WERI-Rb-1 (cell line): Measurements from ENCODE around the gene C1orf21.

Experiments
- DNase-seq: peaks from one replicate; pipeline ENCODE4 v3.0.0-alpha.2; 2020
- H3K27ac ChIP-seq: fragments of 250-450 bp; sonication (Bioruptor Pico); 2 replicates; pipeline ENCODE4 v1.5.1; 2020; ENCODE audit warnings: mild to moderate bottlenecking, moderate library complexity
- H3K27me3 ChIP-seq: fragments of 250-450 bp; sonication (Bioruptor Pico); 2 replicates; pipeline ENCODE4 v1.5.1; 2021; ENCODE audit warnings: mild to moderate bottlenecking, low read depth, moderate library complexity; ENCODE audit not compliant: insufficient read depth, severe bottlenecking
- H3K36me3 ChIP-seq: fragments of 250-450 bp; sonication (Bioruptor Pico); 2 replicates; pipeline ENCODE4 v1.5.1; 2020; ENCODE audit warnings: mild to moderate bottlenecking, moderate library complexity
- H3K4me3 ChIP-seq: 2 replicates; pipeline ENCODE4 v1.5.1; 2011; ENCODE audit warnings: low read depth, mild to moderate bottlenecking, control low read depth, low read length
- H3K9me3 ChIP-seq: fragments of 250-450 bp; sonication (Bioruptor Pico); 2 replicates; pipeline ENCODE4 v1.5.1; 2021; ENCODE audit warnings: mild to moderate bottlenecking, moderate library complexity; ENCODE audit not compliant: severe bottlenecking
- TF ChIP-seq, protein P1 (sequence below): IDR thresholded peaks from 2 replicates; pipeline ENCODE4 v1.5.1; 2011; ENCODE audit warnings: low read depth, mild to moderate bottlenecking, control low read depth, inconsistent platforms, low read length

The C1orf21 gene

DNA sequence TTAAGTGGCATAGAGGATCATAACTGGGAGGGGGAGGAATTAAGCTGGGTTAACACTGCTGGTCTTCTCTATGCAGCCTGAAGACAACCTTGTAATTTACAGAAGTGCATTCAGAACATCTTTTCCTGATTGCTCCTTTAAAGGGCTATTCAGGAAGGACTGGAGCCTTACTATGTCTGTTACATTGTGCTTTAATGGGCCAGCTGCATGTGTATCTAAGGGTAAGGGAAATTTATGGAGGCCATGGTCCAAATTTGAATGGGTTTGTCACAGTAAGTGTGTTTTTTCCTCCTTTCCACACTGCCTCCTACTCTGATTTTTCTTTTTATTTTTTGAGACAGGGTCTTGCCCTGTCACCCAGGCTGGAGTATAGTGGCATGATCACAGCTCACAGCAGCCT is 19.6 kb downstream of the C1orf21 start:
- no peaks in the 10 kb centered on the region for H3K36me3 ChIP-seq
- no peak overlapping the region for H3K4me3 ChIP-seq
- H3K27ac ChIP-seq = no peak overlapping the region
- DNase-seq = no peak
- H3K27me3 ChIP-seq = no peaks in the 10 kb centered on the region
- H3K9me3 ChIP-seq = no peaks in the 10 kb centered on the region
- TF ChIP-seq, protein P1, sequence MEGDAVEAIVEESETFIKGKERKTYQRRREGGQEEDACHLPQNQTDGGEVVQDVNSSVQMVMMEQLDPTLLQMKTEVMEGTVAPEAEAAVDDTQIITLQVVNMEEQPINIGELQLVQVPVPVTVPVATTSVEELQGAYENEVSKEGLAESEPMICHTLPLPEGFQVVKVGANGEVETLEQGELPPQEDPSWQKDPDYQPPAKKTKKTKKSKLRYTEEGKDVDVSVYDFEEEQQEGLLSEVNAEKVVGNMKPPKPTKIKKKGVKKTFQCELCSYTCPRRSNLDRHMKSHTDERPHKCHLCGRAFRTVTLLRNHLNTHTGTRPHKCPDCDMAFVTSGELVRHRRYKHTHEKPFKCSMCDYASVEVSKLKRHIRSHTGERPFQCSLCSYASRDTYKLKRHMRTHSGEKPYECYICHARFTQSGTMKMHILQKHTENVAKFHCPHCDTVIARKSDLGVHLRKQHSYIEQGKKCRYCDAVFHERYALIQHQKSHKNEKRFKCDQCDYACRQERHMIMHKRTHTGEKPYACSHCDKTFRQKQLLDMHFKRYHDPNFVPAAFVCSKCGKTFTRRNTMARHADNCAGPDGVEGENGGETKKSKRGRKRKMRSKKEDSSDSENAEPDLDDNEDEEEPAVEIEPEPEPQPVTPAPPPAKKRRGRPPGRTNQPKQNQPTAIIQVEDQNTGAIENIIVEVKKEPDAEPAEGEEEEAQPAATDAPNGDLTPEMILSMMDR = no peak

DNA sequence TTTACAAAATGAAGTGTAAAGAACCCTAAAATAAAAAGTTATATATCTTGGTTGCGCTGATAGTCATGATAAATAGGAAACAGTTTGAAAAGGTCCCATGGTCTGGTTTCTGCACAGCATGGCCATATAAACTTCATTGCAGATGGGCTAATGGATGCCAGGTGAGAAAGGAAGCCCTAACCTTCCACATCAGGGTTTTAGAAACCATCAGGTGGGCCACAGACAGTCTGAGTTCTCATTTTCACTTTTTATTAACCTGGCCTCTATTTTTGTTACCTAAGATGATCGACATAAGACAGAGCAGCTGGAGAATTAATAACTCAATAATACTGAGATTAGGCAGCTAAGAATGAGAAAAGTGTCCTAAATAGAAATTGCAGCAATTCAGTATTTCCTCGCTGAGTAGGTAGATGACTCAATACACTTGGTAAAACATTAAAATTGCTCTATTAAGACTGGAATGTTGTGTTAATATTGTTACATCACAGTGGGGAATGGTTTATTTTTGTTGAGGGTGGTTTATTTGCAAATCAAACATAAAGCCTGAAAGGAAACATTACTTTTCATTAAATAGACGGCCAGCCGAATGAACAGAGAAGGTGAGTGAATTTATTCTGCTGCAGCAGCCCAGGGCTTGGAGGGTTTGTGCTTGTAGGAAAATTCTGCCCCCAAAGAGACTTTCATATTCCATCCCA is 21.1 kb downstream of the C1orf21 start:
- no peak for DNase-seq
- H3K9me3 ChIP-seq = no peaks in the 10 kb centered on the region
- TF ChIP-seq, protein P1 = no peak

GRCh38 chr1:184408580-184408979 is 21.8 kb downstream of the C1orf21 start:
- DNase-seq = no peak
- TF ChIP-seq, protein P1 = no peak
- Histone ChIP-seq H3K27me3 (no peaks in the 10 kb centered on the region), H3K36me3 (no peaks in the 10 kb centered on the region), H3K9me3 (no peaks in the 10 kb centered on the region), H3K27ac (no peak overlapping the region), H3K4me3 (no peak overlapping the region)

More for the DNA sequence above, 21.1 kb downstream of the C1orf21 start:
- Histone ChIP-seq H3K4me3 (no peak overlapping the region), H3K36me3 (no peaks in the 10 kb centered on the region), H3K27ac (no peak overlapping the region), H3K27me3 (no peaks in the 10 kb centered on the region)

- Histone ChIP-seq H3K9me3 (no peaks in the 10 kb centered on the region), H3K36me3 (no peaks in the 10 kb centered on the region), H3K27ac (no peak overlapping the region), H3K4me3 (no peak overlapping the region), H3K27me3 (no peaks in the 10 kb centered on the region)
- TF ChIP-seq, protein P1 = no peak
- DNase-seq = no peak
Observed at GRCh38 chr1:184409011-184409410, 22.2 kb downstream of the C1orf21 start.

DNA sequence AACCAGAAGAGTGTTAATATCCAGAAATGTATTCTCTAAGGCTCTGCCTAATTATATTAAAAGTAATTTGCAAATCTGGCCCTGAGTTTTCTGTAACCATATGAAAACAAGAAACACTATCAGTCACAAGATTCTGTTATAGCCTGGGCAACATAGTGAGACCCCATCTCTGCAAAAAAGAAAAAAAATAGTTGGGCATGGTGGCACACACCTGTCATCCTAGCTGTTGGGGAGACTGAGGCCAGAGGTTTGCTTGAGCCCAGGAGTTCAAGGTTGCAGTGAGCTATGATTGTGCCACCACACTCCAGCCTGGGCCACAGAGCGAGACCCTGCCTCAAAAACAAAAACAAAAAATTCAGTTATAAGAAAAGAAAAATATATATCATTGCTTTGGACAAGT is 25.6 kb downstream of the C1orf21 start:
- Histone ChIP-seq H3K27ac (no peak overlapping the region), H3K4me3 (no peak overlapping the region), H3K27me3 (no peaks in the 10 kb centered on the region), H3K9me3 (no peaks in the 10 kb centered on the region), H3K36me3 (no peaks in the 10 kb centered on the region)
- TF ChIP-seq, protein P1 = no peak
- no peak for DNase-seq

DNA sequence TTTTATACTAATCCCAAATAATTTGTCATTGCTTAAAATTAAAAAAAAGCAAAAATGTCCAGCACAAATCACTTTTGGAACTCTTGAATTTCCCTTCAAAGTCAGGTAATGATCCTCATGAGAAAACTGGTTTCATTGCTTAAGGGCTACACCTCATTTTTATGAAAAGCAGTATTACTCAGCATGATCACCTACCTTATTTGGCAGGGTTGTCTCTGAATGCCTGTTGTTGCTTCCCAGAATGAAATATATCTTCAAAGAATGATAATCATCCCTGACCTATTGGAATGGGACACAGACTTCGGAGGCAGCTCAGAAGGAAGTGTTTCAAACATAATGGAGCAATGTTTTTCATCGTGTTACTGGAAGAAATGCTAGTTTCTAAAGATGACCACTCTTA is 29.7 kb downstream of the C1orf21 start:
- Histone ChIP-seq H3K27ac (no peak overlapping the region), H3K36me3 (no peaks in the 10 kb centered on the region), H3K4me3 (no peak overlapping the region), H3K9me3 (no peaks in the 10 kb centered on the region), H3K27me3 (no peaks in the 10 kb centered on the region)
- TF ChIP-seq, protein P1 = no peak
- DNase-seq = no peak
